WTC11 (cell line): ENCODE results near the gene CD2BP2. TPM values are rescaled to one million over a fixed set of nuclear protein-coding genes. Genes with fewer than 3 reads are reported as not detected.

Experiments used
- ATAC-seq: fragments of 200-7000 bp; cut with Tn5 transposase; 2 replicates; pipeline ENCODE4 v1.10.0; 2021; ENCODE audit warnings: mild to moderate bottlenecking, moderate library complexity
- CTCF ChIA-PET: fragments of 300-600 bp; sonication (Branson Sonifier 250); formaldehyde crosslinking; loops from one replicate; lab custom pipeline; 2021; ENCODE audit warnings: antibody characterized with exemption; lab: Charles Lee
- POLR2A ChIA-PET: fragments of 350-600 bp; sonication (Branson Sonifier 250); formaldehyde crosslinking; loops from one replicate; lab custom pipeline; 2021; ENCODE audit warnings: antibody characterized with exemption; lab: Charles Lee
- DNase-seq: peaks from one replicate; pipeline ENCODE4 v3.0.0; 2021; ENCODE audit warnings: low spot score
- H3K27ac Mint-ChIP-seq: 2 replicates; pipeline ENCODE4 v1.8.0; 2021; ENCODE audit warnings: mixed read lengths
- H3K27me3 Mint-ChIP-seq: 2 replicates; pipeline ENCODE4 v1.8.0; 2021; ENCODE audit warnings: low read depth, mild to moderate bottlenecking, moderate library complexity, mixed read lengths
- H3K36me3 Mint-ChIP-seq: 2 replicates; pipeline ENCODE4 v1.8.0; 2021; ENCODE audit warnings: mixed read lengths
- H3K4me1 Mint-ChIP-seq: 2 replicates; pipeline ENCODE4 v1.8.0; 2022; ENCODE audit warnings: mixed read lengths
- H3K4me3 Mint-ChIP-seq: 2 replicates; pipeline ENCODE4 v1.8.0; 2021; ENCODE audit warnings: mild to moderate bottlenecking, moderate library complexity, mixed read lengths
- H3K9me3 Mint-ChIP-seq: 2 replicates; pipeline ENCODE4 v1.8.0; 2021; ENCODE audit warnings: mixed read lengths
- CREM ChIP-seq: sonication (generic); formaldehyde crosslinking; IDR thresholded peaks from 2 replicates; pipeline ENCODE4 v1.8.1; 2022; ENCODE audit warnings: mild to moderate bottlenecking, missing genetic modification reagents, moderate library complexity
- FOXK1 ChIP-seq: sonication (generic); formaldehyde crosslinking; IDR thresholded peaks from 2 replicates; pipeline ENCODE4 v1.8.0; 2022; ENCODE audit warnings: mild to moderate bottlenecking, moderate library complexity, missing genetic modification reagents
- FOXP1 ChIP-seq: sonication (generic); formaldehyde crosslinking; IDR thresholded peaks from 2 replicates; pipeline ENCODE4 v1.8.0; 2022; ENCODE audit warnings: missing genetic modification reagents, mild to moderate bottlenecking, moderate library complexity, borderline replicate concordance
- MAX ChIP-seq: sonication (generic); formaldehyde crosslinking; IDR thresholded peaks from 2 replicates; pipeline ENCODE4 v1.8.0; 2022; ENCODE audit warnings: mild to moderate bottlenecking, missing genetic modification reagents
- MXD4 ChIP-seq: fragments of 250-450 bp; sonication (Bioruptor Pico); IDR thresholded peaks from 2 replicates; pipeline ENCODE4 v1.8.0; 2021; ENCODE audit warnings: mild to moderate bottlenecking, moderate library complexity, borderline replicate concordance
- NR3C1 ChIP-seq: sonication (generic); formaldehyde crosslinking; conservative IDR thresholded peaks from 2 replicates; pipeline ENCODE4 v1.8.1; 2023; ENCODE audit warnings: low read depth, mild to moderate bottlenecking, missing genetic modification reagents
- TEAD4 ChIP-seq: sonication (generic); formaldehyde crosslinking; IDR thresholded peaks from 2 replicates; pipeline ENCODE4 v1.8.0; 2022; ENCODE audit warnings: mild to moderate bottlenecking, missing genetic modification reagents
- ZNF219 ChIP-seq: sonication (generic); formaldehyde crosslinking; IDR thresholded peaks from 2 replicates; pipeline ENCODE4 v1.8.0; 2023; ENCODE audit warnings: missing genetic modification reagents, mild to moderate bottlenecking, borderline replicate concordance
- ZNF512 ChIP-seq: sonication (generic); formaldehyde crosslinking; IDR thresholded peaks from 2 replicates; pipeline ENCODE4 v1.8.1; 2022; ENCODE audit warnings: missing genetic modification reagents, borderline replicate concordance
- total RNA-seq: library from RNA; stranded (reverse); gene quantifications from 3 replicates; pipeline ENCODE4 v1.2.3, GENCODE V29; 2021
- TF ChIP-seq, protein P1 (sequence below): sonication (generic); formaldehyde crosslinking; IDR thresholded peaks from 2 replicates; pipeline ENCODE4 v1.8.0; 2022; ENCODE audit warnings: mild to moderate bottlenecking, missing genetic modification reagents
- TF ChIP-seq, protein P2 (sequence below): sonication (generic); formaldehyde crosslinking; IDR thresholded peaks from 2 replicates; pipeline ENCODE4 v1.8.1; 2023; ENCODE audit warnings: mild to moderate bottlenecking, missing genetic modification reagents
- TF ChIP-seq, protein P3 (sequence below): sonication (generic); formaldehyde crosslinking; conservative IDR thresholded peaks from 2 replicates; pipeline ENCODE4 v1.8.1; 2022; ENCODE audit warnings: mild to moderate bottlenecking, missing genetic modification reagents
- TF ChIP-seq, protein P4 (sequence below): sonication (generic); formaldehyde crosslinking; IDR thresholded peaks from 2 replicates; pipeline ENCODE4 v1.8.0; 2023; ENCODE audit warnings: missing genetic modification reagents, mild to moderate bottlenecking, borderline replicate concordance

CD2BP2 gene
- total RNA-seq, 1 experiment from 2014 or later = 56.6 TPM

DNA sequence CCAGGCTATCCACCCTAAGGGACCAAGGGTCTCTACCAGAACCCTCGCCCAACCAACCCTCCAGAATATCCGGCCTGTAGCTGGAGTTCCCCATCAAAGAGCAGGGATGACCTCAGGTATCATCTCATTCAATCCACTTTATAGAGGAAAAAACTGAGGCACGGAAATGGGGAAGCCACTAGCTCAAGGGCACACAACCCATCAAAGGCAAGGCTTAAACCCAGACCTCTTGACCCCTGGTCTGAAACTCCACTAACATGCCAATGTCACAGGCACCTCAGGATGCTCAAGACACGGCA is 13.6 kb upstream of the CD2BP2 start (continued):
- TF ChIP-seq, protein P1, sequence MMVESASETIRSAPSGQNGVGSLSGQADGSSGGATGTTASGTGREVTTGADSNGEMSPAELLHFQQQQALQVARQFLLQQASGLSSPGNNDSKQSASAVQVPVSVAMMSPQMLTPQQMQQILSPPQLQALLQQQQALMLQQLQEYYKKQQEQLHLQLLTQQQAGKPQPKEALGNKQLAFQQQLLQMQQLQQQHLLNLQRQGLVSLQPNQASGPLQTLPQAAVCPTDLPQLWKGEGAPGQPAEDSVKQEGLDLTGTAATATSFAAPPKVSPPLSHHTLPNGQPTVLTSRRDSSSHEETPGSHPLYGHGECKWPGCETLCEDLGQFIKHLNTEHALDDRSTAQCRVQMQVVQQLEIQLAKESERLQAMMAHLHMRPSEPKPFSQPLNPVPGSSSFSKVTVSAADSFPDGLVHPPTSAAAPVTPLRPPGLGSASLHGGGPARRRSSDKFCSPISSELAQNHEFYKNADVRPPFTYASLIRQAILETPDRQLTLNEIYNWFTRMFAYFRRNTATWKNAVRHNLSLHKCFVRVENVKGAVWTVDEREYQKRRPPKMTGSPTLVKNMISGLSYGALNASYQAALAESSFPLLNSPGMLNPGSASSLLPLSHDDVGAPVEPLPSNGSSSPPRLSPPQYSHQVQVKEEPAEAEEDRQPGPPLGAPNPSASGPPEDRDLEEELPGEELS (CRISPR knock-in tag) = no peak
- TF ChIP-seq MAX (CRISPR knock-in tag) (no peak), FOXK1 (CRISPR knock-in tag) (no peak), MXD4 (CRISPR knock-in tag) (no peak)
- TF ChIP-seq, protein P2, sequence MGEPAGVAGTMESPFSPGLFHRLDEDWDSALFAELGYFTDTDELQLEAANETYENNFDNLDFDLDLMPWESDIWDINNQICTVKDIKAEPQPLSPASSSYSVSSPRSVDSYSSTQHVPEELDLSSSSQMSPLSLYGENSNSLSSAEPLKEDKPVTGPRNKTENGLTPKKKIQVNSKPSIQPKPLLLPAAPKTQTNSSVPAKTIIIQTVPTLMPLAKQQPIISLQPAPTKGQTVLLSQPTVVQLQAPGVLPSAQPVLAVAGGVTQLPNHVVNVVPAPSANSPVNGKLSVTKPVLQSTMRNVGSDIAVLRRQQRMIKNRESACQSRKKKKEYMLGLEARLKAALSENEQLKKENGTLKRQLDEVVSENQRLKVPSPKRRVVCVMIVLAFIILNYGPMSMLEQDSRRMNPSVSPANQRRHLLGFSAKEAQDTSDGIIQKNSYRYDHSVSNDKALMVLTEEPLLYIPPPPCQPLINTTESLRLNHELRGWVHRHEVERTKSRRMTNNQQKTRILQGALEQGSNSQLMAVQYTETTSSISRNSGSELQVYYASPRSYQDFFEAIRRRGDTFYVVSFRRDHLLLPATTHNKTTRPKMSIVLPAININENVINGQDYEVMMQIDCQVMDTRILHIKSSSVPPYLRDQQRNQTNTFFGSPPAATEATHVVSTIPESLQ = no peak

GRCh38 chr16:30368122-30368791 is 13.1 kb upstream of the CD2BP2 start:
- Mint-ChIP-seq H3K4me3 (peak overlapping the region; percentile 80), H3K27me3 (no peaks in the 10 kb centered on the region), H3K4me1 (peaks cover 34% of the 10 kb centered on the region), H3K9me3 (no peaks in the 10 kb centered on the region), H3K36me3 (peaks cover 12% of the 10 kb centered on the region)
- POLR2A ChIA-PET = no interaction called here
- TF ChIP-seq, protein P3, sequence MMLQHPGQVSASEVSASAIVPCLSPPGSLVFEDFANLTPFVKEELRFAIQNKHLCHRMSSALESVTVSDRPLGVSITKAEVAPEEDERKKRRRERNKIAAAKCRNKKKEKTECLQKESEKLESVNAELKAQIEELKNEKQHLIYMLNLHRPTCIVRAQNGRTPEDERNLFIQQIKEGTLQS (CRISPR knock-in tag) = no peak
- TF ChIP-seq NR3C1 (CRISPR knock-in tag) (no peak), CREM (CRISPR knock-in tag) (no peak), ZNF219 (CRISPR knock-in tag) (no peak), FOXP1 (CRISPR knock-in tag) (no peak), MXD4 (CRISPR knock-in tag) (no peak), TEAD4 (no peak), ZNF512 (CRISPR knock-in tag) (no peak)
- TF ChIP-seq, protein P4, sequence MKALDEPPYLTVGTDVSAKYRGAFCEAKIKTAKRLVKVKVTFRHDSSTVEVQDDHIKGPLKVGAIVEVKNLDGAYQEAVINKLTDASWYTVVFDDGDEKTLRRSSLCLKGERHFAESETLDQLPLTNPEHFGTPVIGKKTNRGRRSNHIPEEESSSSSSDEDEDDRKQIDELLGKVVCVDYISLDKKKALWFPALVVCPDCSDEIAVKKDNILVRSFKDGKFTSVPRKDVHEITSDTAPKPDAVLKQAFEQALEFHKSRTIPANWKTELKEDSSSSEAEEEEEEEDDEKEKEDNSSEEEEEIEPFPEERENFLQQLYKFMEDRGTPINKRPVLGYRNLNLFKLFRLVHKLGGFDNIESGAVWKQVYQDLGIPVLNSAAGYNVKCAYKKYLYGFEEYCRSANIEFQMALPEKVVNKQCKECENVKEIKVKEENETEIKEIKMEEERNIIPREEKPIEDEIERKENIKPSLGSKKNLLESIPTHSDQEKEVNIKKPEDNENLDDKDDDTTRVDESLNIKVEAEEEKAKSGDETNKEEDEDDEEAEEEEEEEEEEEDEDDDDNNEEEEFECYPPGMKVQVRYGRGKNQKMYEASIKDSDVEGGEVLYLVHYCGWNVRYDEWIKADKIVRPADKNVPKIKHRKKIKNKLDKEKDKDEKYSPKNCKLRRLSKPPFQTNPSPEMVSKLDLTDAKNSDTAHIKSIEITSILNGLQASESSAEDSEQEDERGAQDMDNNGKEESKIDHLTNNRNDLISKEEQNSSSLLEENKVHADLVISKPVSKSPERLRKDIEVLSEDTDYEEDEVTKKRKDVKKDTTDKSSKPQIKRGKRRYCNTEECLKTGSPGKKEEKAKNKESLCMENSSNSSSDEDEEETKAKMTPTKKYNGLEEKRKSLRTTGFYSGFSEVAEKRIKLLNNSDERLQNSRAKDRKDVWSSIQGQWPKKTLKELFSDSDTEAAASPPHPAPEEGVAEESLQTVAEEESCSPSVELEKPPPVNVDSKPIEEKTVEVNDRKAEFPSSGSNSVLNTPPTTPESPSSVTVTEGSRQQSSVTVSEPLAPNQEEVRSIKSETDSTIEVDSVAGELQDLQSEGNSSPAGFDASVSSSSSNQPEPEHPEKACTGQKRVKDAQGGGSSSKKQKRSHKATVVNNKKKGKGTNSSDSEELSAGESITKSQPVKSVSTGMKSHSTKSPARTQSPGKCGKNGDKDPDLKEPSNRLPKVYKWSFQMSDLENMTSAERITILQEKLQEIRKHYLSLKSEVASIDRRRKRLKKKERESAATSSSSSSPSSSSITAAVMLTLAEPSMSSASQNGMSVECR (CRISPR knock-in tag) = no peak
- TF ChIP-seq, all 79 proteins: peak for 0
- CTCF ChIA-PET = interaction anchor here (1.1 to 3.9 kb wide), 6 partner anchors 10 to 276 kb away, joined by 3 to 47 read pairs (median 4); partner anchors contain the start of gene ZNF771
- H3K27ac Mint-ChIP-seq = peak overlapping the region; percentile 84; the same call in 1 of the 2 replicates
- no peak for ATAC-seq
- no peak for DNase-seq
